NCI-H774 (cell line): ENCODE data around the gene STARD9.
"Not testable (repeated sequence)": the region's sequence is repeated elsewhere in the genome, so short reads cannot be mapped to it uniquely, and the experiment has no call there.

Experiments used
- DNase-seq: peaks from one replicate; lab custom pipeline; 2025; lab: John Stamatoyannopoulos, UW

Gene STARD9

DNA sequence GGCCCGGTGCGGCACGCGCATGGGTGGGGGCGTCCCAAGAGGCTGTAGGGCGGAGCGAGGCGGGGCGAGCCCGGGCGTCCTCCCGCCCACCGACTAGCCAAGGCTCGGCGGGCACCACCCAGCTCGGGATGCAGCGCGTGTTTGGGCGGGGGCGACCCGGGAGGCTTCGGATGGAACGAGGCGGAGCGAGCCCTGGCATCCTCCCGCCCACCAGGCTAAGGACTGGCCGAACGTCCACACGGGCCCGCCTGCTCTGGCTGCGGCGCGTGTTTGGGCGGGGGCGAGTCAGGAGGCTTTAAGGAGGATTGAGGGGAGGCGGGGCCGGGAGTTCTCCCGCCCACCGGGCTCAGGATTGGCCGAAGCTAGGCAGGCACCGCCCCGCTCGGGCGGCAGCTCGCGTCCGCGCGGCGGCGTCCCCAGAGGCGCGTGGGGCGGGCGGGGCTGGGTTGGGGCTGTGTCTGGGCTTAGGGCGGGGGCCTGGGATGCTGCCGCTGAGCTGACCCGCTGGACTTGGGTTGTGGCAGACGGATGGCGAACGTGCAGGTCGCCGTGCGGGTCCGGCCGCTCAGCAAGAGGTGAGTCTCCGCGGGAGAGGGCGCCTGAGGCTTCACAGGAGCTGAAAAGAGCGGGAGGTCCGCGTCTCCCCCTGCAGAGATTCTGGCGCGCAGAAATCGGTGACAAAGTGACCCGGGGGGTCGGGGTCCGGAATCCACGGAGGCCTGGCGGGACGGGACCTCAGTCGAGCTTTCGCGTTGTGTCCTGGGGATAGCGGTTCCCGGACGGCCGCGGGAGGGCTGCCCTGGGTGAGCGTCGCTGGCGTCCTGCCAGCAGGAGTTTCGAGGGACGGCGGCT lies at the start of gene STARD9:
TSS of gene STARD9 (plus strand) at position 419 of the 852 bp plus-strand sequence. CDS start at position 529, 110 bp downstream.
- peak; percentile 96 for DNase-seq

- DNase-seq: no peak
Measured at GRCh38 chr15:42528970-42529369, 46.4 kb upstream of the STARD9 start.

- no peak for DNase-seq
Measured at GRCh38 chr15:42533246-42533645, 42.2 kb upstream of the STARD9 start.

- DNase-seq: no peak
Measured at GRCh38 chr15:42544853-42545629, 30.4 kb upstream of the STARD9 start.

DNA sequence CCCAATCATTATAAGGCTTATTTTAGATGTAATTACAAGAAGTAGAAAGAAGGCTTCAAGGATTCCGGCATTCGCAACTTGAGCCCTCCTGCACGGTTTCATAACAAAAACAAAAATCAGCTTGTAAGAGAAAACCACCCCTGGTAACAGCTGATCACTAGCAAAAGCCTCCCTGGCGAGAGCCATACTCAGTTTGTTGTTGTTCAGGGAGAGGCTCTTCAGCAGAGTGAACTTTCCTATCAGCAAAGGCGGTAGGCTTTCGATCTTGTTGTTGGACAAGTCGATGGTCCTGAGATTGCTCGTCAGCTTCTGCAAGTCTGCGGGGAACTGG lies 27.5 kb upstream of the STARD9 start:
- no peak for DNase-seq

DNA sequence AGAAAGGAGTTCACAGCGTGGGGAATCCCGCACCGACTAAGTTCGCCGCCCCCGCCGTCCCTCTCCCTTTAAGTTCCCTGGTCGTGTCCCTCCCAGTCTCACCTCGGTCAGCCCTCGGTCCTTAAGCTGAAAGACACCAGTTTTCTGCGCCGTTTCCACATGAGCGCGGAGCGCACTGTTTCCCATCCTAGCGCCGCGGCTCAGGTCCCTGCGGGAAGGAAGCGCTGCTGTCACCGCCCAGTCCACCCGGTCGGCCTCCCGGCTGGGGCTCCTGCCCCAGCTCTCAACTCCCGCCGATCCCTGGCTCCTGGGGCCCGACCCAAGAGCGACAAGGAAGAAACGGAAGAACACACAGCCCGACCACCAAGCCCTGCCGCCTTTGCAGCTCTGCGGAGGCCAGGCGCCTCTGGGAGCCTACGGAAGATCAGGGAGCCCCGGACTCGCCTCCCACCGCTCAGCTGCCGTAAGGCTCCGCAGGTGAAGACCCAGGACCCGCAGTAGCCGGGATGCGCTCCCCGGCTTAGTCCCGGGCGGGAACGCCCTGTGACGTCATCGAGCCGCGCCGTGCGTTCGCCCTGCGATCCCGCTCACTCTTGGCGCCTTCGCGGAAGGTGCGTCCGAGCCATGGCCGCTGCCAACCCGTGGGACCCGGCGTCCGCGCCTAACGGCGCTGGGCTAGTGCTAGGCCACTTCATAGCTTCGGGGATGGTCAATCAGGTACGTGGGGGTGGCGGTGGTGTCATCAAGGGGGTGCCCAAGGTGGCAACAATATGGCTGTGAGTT lies 27.0 kb upstream of the STARD9 start, which contains the start of the genes HAUS2 and LRRC57:
TSS of gene HAUS2 (plus strand) at position 590 of the 783 bp plus-strand sequence. CDS start at position 625, 35 bp downstream.
TSS of gene LRRC57 (minus strand) at position 545 of the 783 bp plus-strand sequence. CDS start at position 186, 359 bp downstream.
- peak; percentile 91 for DNase-seq

- no peak for DNase-seq
Measured at GRCh38 chr15:42549032-42549491, 26.3 kb upstream of the STARD9 start.

GRCh38 chr15:42549741-42550392 lies 25.5 kb upstream of the STARD9 start:
- no peak for DNase-seq

GRCh38 chr15:42553554-42553953 lies 21.9 kb upstream of the STARD9 start:
- DNase-seq: no peak

- not testable (repeated sequence) for DNase-seq
Measured at GRCh38 chr15:42556550-42557207, 18.7 kb upstream of the STARD9 start.

DNA sequence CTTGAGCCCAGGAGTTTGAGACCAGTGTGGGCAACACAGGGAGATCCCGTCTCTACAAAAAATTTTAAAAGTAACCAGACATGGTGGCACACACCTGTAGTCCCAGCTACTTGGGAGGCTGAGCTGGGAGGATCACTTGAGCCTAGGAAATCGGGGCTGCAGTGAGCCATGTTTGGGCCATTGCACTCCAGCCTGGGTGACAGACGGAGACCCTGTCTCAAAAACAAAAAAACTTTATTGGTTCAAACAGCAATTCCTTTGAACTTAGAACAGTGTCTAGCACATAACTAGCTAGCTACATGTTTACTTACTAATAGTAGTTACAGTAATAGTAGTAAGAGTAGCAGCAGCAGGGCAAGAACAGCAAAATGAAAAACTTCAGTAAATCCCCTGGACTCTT lies 16.7 kb upstream of the STARD9 start:
- no peak for DNase-seq

DNA sequence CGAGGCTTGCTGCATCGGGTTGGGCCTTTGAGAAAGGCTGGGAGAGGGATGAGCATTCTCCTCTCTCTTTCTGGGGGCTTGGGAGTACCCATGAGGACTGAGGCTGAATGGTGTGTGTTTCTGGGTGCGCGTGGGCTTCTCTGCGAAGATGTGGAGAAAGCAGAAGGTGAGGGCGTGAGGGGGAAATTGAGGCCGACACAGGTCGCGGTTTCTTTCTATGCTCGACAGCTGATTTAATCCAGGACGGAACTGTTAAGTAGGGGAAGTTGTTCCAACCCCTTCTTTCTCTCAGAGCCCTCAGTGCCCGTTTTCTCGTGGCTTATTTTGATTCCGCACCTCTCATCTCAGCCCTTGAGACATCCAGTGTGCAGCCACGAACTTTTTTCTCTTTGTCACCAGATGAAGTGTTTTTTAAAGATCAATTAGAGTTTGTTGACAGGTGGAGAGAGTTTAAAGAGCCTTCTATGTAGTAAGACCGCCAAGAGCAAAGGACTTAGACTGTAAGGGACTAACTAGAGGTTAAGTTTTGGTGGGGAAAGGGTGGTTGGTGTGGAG lies 711 bp downstream of the STARD9 start:
- DNase-seq: no peak

GRCh38 chr15:42576776-42577175 lies 1.4 kb downstream of the STARD9 start:
- no peak for DNase-seq

DNA sequence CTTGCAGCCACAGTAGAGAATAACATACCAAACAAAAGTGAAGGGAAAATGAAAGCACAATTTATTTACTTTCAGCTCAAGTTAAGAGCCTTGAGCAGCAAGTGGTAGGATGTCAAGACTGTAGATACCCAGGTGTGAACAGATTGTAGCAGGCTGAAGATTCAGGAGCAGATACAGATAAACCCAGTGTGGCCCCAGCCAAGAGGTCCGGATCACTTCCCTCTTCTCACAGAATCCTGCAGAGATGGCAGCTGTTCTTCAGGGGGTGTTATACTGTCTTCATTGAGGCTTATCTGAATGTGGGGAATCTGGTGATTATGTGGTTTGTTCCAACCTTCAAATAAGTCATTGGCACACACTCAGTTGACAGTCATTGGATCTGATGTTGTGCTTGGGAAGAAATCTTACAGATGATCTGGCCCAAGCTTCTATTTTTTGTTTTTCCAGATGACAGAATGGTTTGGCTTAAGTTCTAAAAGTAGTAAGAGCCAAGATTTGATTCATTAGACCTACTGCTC lies 2.2 kb downstream of the STARD9 start:
- no peak for DNase-seq

DNA sequence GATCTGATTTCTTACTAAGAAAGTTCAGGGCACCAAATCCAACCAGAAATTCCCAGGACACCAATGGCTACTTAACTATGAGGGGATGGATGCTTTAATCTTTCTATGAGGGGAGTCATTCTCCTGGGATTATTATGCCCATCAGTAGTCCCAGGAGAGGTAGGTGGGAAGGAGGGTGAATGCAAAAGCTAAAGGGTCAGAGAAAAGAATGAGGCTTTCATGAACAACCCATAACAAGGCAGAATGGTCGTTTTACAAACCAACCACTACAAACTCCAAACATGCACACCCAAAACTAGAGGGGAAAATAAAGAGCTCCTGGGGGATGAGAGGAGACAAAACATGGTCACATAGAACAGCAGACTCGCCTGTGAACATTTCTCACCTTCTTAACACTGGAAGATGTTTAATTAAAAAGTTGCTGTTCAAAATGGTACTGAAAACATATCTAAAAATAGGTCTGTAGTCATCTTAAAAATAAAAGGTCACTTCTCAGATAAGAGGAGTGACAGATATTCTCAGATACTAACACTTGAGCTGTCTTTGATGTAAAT lies 3.7 kb downstream of the STARD9 start:
- DNase-seq: no peak

GRCh38 chr15:42581272-42581730 lies 5.9 kb downstream of the STARD9 start:
- DNase-seq: peak; percentile 81

- DNase-seq: no peak
Measured at GRCh38 chr15:42582569-42583375, 7.4 kb downstream of the STARD9 start.

- DNase-seq: no peak
Measured at GRCh38 chr15:42584031-42584765, 8.8 kb downstream of the STARD9 start.
